ENCODE measurements around the gene LRP1.

Gene LRP1

GRCh38 chr12:57194253-57194652, 66.0 kb downstream of the LRP1 start:
- no peak for DNase-seq (ENCODE audit: low read depth)

GRCh38 chr12:57195186-57195585, 66.9 kb downstream of the LRP1 start:
- DNase-seq (ENCODE audit: low read depth) = no peak

- DNase-seq (ENCODE audit: low read depth) = no peak
Observed at GRCh38 chr12:57195611-57196371, 67.5 kb downstream of the LRP1 start.

- no peak for DNase-seq (ENCODE audit: low read depth)
Observed at GRCh38 chr12:57196439-57196838, 68.2 kb downstream of the LRP1 start.

- no peak for DNase-seq (ENCODE audit: low read depth)
Observed at GRCh38 chr12:57196956-57197355, 68.7 kb downstream of the LRP1 start.

GRCh38 chr12:57198329-57198728, 70.0 kb downstream of the LRP1 start:
- no peak for DNase-seq (ENCODE audit: low read depth)

GRCh38 chr12:57199191-57199590, 70.9 kb downstream of the LRP1 start:
- DNase-seq (ENCODE audit: low read depth) = no peak

- no peak for DNase-seq (ENCODE audit: low read depth)
Observed at GRCh38 chr12:57200497-57200896, 72.2 kb downstream of the LRP1 start.

- DNase-seq (ENCODE audit: low read depth) = no peak
Observed at GRCh38 chr12:57201219-57201618, 72.9 kb downstream of the LRP1 start.

GRCh38 chr12:57201631-57202030, 73.3 kb downstream of the LRP1 start:
- DNase-seq (ENCODE audit: low read depth) = no peak

- no peak for DNase-seq (ENCODE audit: low read depth)
Observed at GRCh38 chr12:57202321-57202720, 74.0 kb downstream of the LRP1 start.

- DNase-seq (ENCODE audit: low read depth) = no peak
Observed at GRCh38 chr12:57203201-57203600, 74.9 kb downstream of the LRP1 start.

- DNase-seq (ENCODE audit: low read depth) = no peak
Observed at GRCh38 chr12:57203791-57204190, 75.5 kb downstream of the LRP1 start.

GRCh38 chr12:57204454-57204853, 76.2 kb downstream of the LRP1 start:
- no peak for DNase-seq (ENCODE audit: low read depth)

GRCh38 chr12:57205186-57205585, 76.9 kb downstream of the LRP1 start:
- no peak for DNase-seq (ENCODE audit: low read depth)

- no peak for DNase-seq (ENCODE audit: low read depth)
Observed at GRCh38 chr12:57205931-57206330, 77.6 kb downstream of the LRP1 start.

- no peak for DNase-seq (ENCODE audit: low read depth)
Observed at GRCh38 chr12:57207731-57208630, 79.7 kb downstream of the LRP1 start.

GRCh38 chr12:57208631-57209282, 80.5 kb downstream of the LRP1 start:
- no peak for DNase-seq (ENCODE audit: low read depth)

GRCh38 chr12:57209916-57210315, 81.6 kb downstream of the LRP1 start:
- DNase-seq (ENCODE audit: low read depth) = no peak

GRCh38 chr12:57210461-57210860, 82.2 kb downstream of the LRP1 start:
- DNase-seq (ENCODE audit: low read depth) = no peak

- no peak for DNase-seq (ENCODE audit: low read depth)
Observed at GRCh38 chr12:57210926-57211692, 82.8 kb downstream of the LRP1 start.

All from GM04503 (cell line).